ENCODE measurements around the gene STARD10.

The STARD10 gene

GRCh38 chr11:72779495-72780128, 14.2 kb downstream of the STARD10 start:
- Histone ChIP-seq H3K27ac (no peak overlapping the region), H3K79me2 (ENCODE audit: insufficient read depth, low read depth) (no peaks in the 10 kb centered on the region), H2AFZ (ENCODE audit: low read depth) (no peak overlapping the region), H3K9ac (no peak overlapping the region), H3K27me3 (ENCODE audit: insufficient read depth, low read depth) (peaks cover 5% of the 10 kb centered on the region; the same call in 1 of the 2 replicates), H3K36me3 (ENCODE audit: insufficient read depth) (no peaks in the 10 kb centered on the region), H3K4me2 (no peak overlapping the region), H3K4me3 (IDR thresholded peaks at IDR 0.05; ENCODE audit: insufficient read depth, low read depth, low read length) (no peak overlapping the region), H3K4me1 (ENCODE audit: low read depth, poor library complexity, severe bottlenecking) (peaks cover 14% of the 10 kb centered on the region), H4K20me1 (ENCODE audit: insufficient read depth) (no peaks in the 10 kb centered on the region)
- no peak for TF ChIP-seq CTCF (conservative IDR thresholded peaks at IDR 0.05; ENCODE audit: low read depth, low read length)

DNA sequence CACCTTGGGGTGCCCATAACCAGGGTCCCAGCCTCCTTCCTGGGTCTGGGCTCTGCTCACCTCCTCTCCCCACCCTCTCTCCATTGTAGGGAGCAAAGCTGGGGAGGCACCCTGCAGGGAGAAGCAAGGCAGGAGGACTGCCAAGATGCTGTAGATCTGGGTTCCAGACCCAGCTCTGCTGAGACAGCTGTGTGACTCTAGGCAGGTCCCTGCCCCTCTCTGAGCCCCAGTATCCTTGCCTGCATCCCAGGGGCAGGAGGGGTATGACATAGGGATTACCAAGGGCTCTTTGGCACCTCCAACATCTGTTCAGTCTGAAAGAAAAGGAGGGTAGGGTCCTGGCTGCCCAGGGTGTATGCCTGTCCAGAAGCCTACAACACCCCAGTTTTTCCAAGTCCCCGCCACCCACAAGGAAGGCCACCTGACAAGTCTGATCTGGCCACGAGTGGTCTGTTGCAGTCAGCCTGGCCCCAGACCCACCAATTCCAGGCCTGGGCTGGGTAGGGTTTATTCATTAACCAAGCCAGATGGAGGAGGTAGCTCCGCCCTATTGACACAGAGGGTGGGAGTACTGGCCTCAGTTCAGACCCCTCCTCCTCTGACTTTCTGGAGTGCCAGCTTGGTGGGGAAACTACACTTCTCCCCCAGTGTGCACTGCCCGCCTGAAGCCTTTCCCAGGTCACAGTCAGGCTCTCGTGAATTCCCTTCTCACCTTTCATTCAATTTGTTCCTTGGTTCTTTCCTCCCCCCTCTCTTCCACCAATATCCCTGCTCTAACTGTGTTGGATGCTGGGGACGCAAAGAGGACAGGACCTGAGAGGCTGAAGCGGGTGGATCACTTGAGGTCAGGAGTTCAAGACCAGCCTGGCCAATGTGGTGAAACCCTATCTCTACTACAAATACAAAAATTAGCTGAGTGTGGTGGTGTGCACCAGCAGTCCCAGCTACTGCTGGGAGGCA, 15.0 kb downstream of the STARD10 start:
- H2AFZ ChIP-seq (ENCODE audit: low read depth), result no peak overlapping the region
- H3K27ac ChIP-seq, result no peak overlapping the region
- peaks cover 14% of the 10 kb centered on the region for H3K4me1 ChIP-seq (ENCODE audit: low read depth, poor library complexity, severe bottlenecking)
- no peak for TF ChIP-seq CTCF (conservative IDR thresholded peaks at IDR 0.05; ENCODE audit: low read depth, low read length)
- H3K79me2 ChIP-seq (ENCODE audit: insufficient read depth, low read depth), result no peaks in the 10 kb centered on the region
- H3K36me3 ChIP-seq (ENCODE audit: insufficient read depth), result no peaks in the 10 kb centered on the region
- H3K27me3 ChIP-seq (ENCODE audit: insufficient read depth, low read depth), result peaks cover 5% of the 10 kb centered on the region; the same call in 1 of the 2 replicates
- H3K9ac ChIP-seq, result no peak overlapping the region
- no peaks in the 10 kb centered on the region for H4K20me1 ChIP-seq (ENCODE audit: insufficient read depth)
- no peak overlapping the region for H3K4me3 ChIP-seq (IDR thresholded peaks at IDR 0.05; ENCODE audit: insufficient read depth, low read depth, low read length)
- no peak overlapping the region for H3K4me2 ChIP-seq

DNA sequence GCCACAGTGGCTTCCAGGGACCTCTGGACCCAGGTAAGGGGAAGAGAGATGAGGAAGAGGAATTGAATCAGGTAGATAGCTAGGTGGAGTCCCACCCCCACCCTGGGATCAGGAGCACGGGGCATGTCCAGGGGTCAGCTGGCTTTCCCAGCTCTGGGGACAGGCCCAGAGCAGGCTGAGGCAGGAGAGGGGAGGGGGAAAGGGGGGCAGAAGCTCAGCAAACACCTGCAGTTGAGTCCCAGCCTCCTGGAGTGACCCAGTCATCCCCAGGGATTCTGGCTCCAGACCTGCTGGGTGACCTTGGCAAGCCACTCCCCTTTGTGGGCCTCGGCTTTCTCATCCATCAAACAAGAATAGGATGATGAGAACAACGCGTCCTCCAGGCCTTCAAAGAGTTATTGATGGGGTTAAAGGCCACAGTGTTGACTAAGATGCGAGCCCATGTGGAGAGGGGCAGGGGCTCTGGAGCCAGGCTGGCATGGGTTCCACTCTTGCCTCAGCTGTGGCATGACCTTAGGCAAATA, 16.0 kb downstream of the STARD10 start:
- no peak overlapping the region for H3K4me2 ChIP-seq
- peaks cover 5% of the 10 kb centered on the region; the same call in 1 of the 2 replicates for H3K27me3 ChIP-seq (ENCODE audit: insufficient read depth, low read depth)
- no peak overlapping the region for H3K4me3 ChIP-seq (IDR thresholded peaks at IDR 0.05; ENCODE audit: insufficient read depth, low read depth, low read length)
- H3K9ac ChIP-seq, result no peak overlapping the region
- no peaks in the 10 kb centered on the region for H3K79me2 ChIP-seq (ENCODE audit: insufficient read depth, low read depth)
- no peak overlapping the region for H3K27ac ChIP-seq
- H3K36me3 ChIP-seq (ENCODE audit: insufficient read depth), result no peaks in the 10 kb centered on the region
- H3K4me1 ChIP-seq (ENCODE audit: low read depth, poor library complexity, severe bottlenecking), result peaks cover 13% of the 10 kb centered on the region
- no peaks in the 10 kb centered on the region for H4K20me1 ChIP-seq (ENCODE audit: insufficient read depth)
- H2AFZ ChIP-seq (ENCODE audit: low read depth), result no peak overlapping the region
- TF ChIP-seq CTCF (conservative IDR thresholded peaks at IDR 0.05; ENCODE audit: low read depth, low read length), result no peak

- Histone ChIP-seq H3K4me3 (IDR thresholded peaks at IDR 0.05; ENCODE audit: insufficient read depth, low read depth, low read length) (no peak overlapping the region), H3K9ac (no peak overlapping the region), H3K4me2 (no peak overlapping the region), H3K27ac (no peak overlapping the region), H3K36me3 (ENCODE audit: insufficient read depth) (no peaks in the 10 kb centered on the region), H3K79me2 (ENCODE audit: insufficient read depth, low read depth) (no peaks in the 10 kb centered on the region), H3K27me3 (ENCODE audit: insufficient read depth, low read depth) (peaks cover 5% of the 10 kb centered on the region; the same call in 1 of the 2 replicates), H3K4me1 (ENCODE audit: low read depth, poor library complexity, severe bottlenecking) (peaks cover 6% of the 10 kb centered on the region), H4K20me1 (ENCODE audit: insufficient read depth) (no peaks in the 10 kb centered on the region), H2AFZ (ENCODE audit: low read depth) (no peak overlapping the region)
- no peak for TF ChIP-seq CTCF (conservative IDR thresholded peaks at IDR 0.05; ENCODE audit: low read depth, low read length)
Observed at GRCh38 chr11:72776844-72777754, 16.7 kb downstream of the STARD10 start.
